Measurements from ENCODE around the gene ATXN7L1.

ATXN7L1 gene

DNA sequence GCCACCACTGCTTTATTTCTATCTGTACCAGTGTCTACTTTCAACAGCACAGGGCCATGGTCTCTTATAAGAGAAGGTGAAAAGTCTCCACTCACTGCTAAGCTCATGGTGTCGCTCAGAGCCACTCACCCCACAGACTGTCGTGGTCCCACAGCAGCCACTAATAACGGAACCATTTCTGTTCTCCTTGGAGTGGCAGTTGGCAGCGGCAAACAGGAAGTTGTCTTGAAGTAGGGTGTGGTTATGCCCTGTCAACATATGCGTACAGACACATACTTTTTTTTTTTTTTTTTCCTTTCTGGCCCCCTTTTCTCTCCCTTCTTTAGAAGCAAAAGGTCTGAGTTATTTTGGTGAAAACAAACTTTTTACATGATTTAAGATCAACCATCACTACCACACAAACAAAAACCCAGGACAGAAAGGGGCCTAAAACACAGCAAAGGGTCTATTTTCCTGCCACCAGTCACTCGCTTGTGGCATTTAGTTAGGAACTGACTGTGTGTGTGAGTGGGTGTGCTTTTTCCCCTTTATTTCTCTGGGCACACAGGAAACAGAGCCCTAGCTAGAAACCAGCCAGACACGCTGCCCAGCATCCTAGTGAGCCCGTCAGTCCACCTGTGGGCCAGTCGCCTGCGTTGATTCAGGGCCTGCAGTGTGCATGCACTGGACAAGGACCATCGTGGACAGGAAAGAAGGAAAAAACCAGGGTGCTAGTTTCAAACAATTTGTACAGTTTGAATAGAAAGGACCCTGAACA lies 198.4 kb downstream of the ATXN7L1 start (continued):
- TF ChIP-seq, protein P1, sequence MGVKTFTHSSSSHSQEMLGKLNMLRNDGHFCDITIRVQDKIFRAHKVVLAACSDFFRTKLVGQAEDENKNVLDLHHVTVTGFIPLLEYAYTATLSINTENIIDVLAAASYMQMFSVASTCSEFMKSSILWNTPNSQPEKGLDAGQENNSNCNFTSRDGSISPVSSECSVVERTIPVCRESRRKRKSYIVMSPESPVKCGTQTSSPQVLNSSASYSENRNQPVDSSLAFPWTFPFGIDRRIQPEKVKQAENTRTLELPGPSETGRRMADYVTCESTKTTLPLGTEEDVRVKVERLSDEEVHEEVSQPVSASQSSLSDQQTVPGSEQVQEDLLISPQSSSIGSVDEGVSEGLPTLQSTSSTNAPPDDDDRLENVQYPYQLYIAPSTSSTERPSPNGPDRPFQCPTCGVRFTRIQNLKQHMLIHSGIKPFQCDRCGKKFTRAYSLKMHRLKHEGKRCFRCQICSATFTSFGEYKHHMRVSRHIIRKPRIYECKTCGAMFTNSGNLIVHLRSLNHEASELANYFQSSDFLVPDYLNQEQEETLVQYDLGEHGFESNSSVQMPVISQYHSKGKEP (tag by site-specific recombination; IDR thresholded peaks at IDR 0.05): no peak
- TF ChIP-seq, protein P2, sequence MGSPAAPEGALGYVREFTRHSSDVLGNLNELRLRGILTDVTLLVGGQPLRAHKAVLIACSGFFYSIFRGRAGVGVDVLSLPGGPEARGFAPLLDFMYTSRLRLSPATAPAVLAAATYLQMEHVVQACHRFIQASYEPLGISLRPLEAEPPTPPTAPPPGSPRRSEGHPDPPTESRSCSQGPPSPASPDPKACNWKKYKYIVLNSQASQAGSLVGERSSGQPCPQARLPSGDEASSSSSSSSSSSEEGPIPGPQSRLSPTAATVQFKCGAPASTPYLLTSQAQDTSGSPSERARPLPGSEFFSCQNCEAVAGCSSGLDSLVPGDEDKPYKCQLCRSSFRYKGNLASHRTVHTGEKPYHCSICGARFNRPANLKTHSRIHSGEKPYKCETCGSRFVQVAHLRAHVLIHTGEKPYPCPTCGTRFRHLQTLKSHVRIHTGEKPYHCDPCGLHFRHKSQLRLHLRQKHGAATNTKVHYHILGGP (tag by site-specific recombination; IDR thresholded peaks at IDR 0.05): no peak
- no peak for TF ChIP-seq ZBTB10 (tag by site-specific recombination; IDR thresholded peaks at IDR 0.05)

- Histone ChIP-seq H3K4me1 (ENCODE audit: control insufficient read depth, insufficient read depth, low read length) (peaks cover 2% of the 10 kb centered on the region; the same call in 1 of the 2 replicates), H3K9me3 (ENCODE audit: control insufficient read depth, insufficient read depth, low read depth, low read length) (no peaks in the 10 kb centered on the region), H3K27ac (ENCODE audit: extremely low read depth, low read depth, low read length) (no peak overlapping the region), H3K36me3 (ENCODE audit: control insufficient read depth in 2 of 2, insufficient read depth in 1 of 2, low read length in 2 of 2) (no peaks in the 10 kb centered on the region), H3K4me3 (ENCODE audit: low read depth, low read length) (no peak overlapping the region)
- POLR2A ChIA-PET: no interaction called here
- TF ChIP-seq ZNF664 (tag by site-specific recombination; IDR thresholded peaks at IDR 0.05): no peak
- TF ChIP-seq ZNF549 (tag by site-specific recombination; IDR thresholded peaks at IDR 0.05): no peak
- TF ChIP-seq ZNF10 (tag by site-specific recombination; IDR thresholded peaks at IDR 0.05): no peak
- no peak for TF ChIP-seq ZNF670 (tag by site-specific recombination; IDR thresholded peaks at IDR 0.05; ENCODE audit: low read depth)
- CTCF ChIA-PET: interaction anchor here (1.3 kb wide), 1 partner anchor 20 kb away, joined by 3 read pairs; no protein-coding TSS in a partner anchor
Observed at GRCh38 chr7:105677410-105677730, 199.0 kb downstream of the ATXN7L1 start.

- H3K9me3 ChIP-seq (ENCODE audit: control insufficient read depth, insufficient read depth, low read depth, low read length): no peaks in the 10 kb centered on the region
- POLR2A ChIA-PET: no interaction called here
Observed at GRCh38 chr7:105675934-105676371, 200.4 kb downstream of the ATXN7L1 start.

More at GRCh38 chr7:105675934-105676371, 200.4 kb downstream of the ATXN7L1 start:
- Histone ChIP-seq H3K4me3 (ENCODE audit: low read depth, low read length) (no peak overlapping the region), H3K27ac (ENCODE audit: extremely low read depth, low read depth, low read length) (no peak overlapping the region), H3K4me1 (ENCODE audit: control insufficient read depth, insufficient read depth, low read length) (peaks cover 2% of the 10 kb centered on the region; the same call in 1 of the 2 replicates), H3K36me3 (ENCODE audit: control insufficient read depth in 2 of 2, insufficient read depth in 1 of 2, low read length in 2 of 2) (no peaks in the 10 kb centered on the region)
- CTCF ChIA-PET: no interaction called here
- TF ChIP-seq ZNF621 (tag by site-specific recombination; IDR thresholded peaks at IDR 0.05): no peak
- no peak for TF ChIP-seq ZFHX2 (tag by site-specific recombination; conservative IDR thresholded peaks at IDR 0.05)
- TF ChIP-seq ZNF433 (tag by site-specific recombination; IDR thresholded peaks at IDR 0.05; ENCODE audit: low read depth): no peak
- TF ChIP-seq AEBP2 (tag by site-specific recombination; IDR thresholded peaks at IDR 0.05; ENCODE audit: borderline replicate concordance): no peak
- no peak for TF ChIP-seq ZNF843 (tag by site-specific recombination; IDR thresholded peaks at IDR 0.05)
- TF ChIP-seq ZNF24 (tag by site-specific recombination; IDR thresholded peaks at IDR 0.05): no peak
- no peak for TF ChIP-seq ZNF626 (tag by site-specific recombination; IDR thresholded peaks at IDR 0.05)
- no peak for TF ChIP-seq ZNF37A (tag by site-specific recombination; IDR thresholded peaks at IDR 0.05)
- no peak for TF ChIP-seq ZNF837 (tag by site-specific recombination; IDR thresholded peaks at IDR 0.05)
- no peak for TF ChIP-seq ZNF214 (tag by site-specific recombination; IDR thresholded peaks at IDR 0.05; ENCODE audit: borderline replicate concordance)
- no peak for TF ChIP-seq ZNF114 (tag by site-specific recombination; IDR thresholded peaks at IDR 0.05)
- TF ChIP-seq ZNF747 (tag by site-specific recombination; IDR thresholded peaks at IDR 0.05): no peak
- no peak for TF ChIP-seq ZNF639 (tag by site-specific recombination; IDR thresholded peaks at IDR 0.05)
- no peak for TF ChIP-seq EGR2 (tag by site-specific recombination; IDR thresholded peaks at IDR 0.05; ENCODE audit: low read depth)
- TF ChIP-seq ZNF561 (tag by site-specific recombination; IDR thresholded peaks at IDR 0.05; ENCODE audit: borderline replicate concordance): no peak

Data from HEK293 (cell line).